GM12891 (cell line): ENCODE data around the gene CCDC88A. TPM values are rescaled to one million over a fixed set of nuclear protein-coding genes. Genes with fewer than 3 reads are reported as not detected.
A peak's percentile ranks its signal among the peaks of the same experiment; 100 is the strongest.
"Not testable (repeated sequence)": the region's sequence is repeated elsewhere in the genome, so short reads cannot be mapped to it uniquely, and the experiment has no call there.

Source experiments
- DNase-seq: peaks from one replicate; pipeline ENCODE4 v3.0.0; 2011; ENCODE audit warnings: low spot score; ENCODE audit not compliant: insufficient read length
- FAIRE-seq: peaks from 2 replicates; lab custom pipeline; 2011; peaks lifted over from hg19 to GRCh38; lab: Jason Lieb, UNC
- PAX5 ChIP-seq: IDR thresholded peaks from 2 replicates; pipeline ENCODE4 v1.6.1; 2011; ENCODE audit warnings: low read length, moderate library complexity, mild to moderate bottlenecking; ENCODE audit not compliant: insufficient read depth, severe bottlenecking
- POLR2A ChIP-seq: IDR thresholded peaks from 2 replicates; pipeline ENCODE4 v1.6.1; 2011; ENCODE audit warnings: low read depth, low read length, control low read depth
- POLR2AphosphoS5 ChIP-seq: IDR thresholded peaks from 2 replicates; pipeline ENCODE4 v1.6.1; 2011; ENCODE audit warnings: low read depth, low read length, control low read depth
- POU2F2 ChIP-seq: IDR thresholded peaks from 2 replicates; pipeline ENCODE4 v1.6.1; 2011; ENCODE audit warnings: low read depth, mild to moderate bottlenecking, control low read depth, low read length, moderate library complexity
- SPI1 ChIP-seq: IDR thresholded peaks from 2 replicates; pipeline ENCODE4 v1.6.1; 2011; ENCODE audit warnings: low read depth, low read length, control low read depth
- TAF1 ChIP-seq: IDR thresholded peaks from 2 replicates; pipeline ENCODE4 v1.6.1; 2011; ENCODE audit warnings: low read depth, low read length, control low read depth
- polyA plus RNA-seq: library from polyadenylated mRNA; unstranded; fragments of >200 nt; gene quantifications from one replicate; pipeline ENCODE4 v1.2.1, GENCODE V29; 2012; ENCODE audit warnings: low read depth, missing spikeins, inconsistent platforms; ENCODE audit not compliant: missing spikeins

The CCDC88A gene, protein sequence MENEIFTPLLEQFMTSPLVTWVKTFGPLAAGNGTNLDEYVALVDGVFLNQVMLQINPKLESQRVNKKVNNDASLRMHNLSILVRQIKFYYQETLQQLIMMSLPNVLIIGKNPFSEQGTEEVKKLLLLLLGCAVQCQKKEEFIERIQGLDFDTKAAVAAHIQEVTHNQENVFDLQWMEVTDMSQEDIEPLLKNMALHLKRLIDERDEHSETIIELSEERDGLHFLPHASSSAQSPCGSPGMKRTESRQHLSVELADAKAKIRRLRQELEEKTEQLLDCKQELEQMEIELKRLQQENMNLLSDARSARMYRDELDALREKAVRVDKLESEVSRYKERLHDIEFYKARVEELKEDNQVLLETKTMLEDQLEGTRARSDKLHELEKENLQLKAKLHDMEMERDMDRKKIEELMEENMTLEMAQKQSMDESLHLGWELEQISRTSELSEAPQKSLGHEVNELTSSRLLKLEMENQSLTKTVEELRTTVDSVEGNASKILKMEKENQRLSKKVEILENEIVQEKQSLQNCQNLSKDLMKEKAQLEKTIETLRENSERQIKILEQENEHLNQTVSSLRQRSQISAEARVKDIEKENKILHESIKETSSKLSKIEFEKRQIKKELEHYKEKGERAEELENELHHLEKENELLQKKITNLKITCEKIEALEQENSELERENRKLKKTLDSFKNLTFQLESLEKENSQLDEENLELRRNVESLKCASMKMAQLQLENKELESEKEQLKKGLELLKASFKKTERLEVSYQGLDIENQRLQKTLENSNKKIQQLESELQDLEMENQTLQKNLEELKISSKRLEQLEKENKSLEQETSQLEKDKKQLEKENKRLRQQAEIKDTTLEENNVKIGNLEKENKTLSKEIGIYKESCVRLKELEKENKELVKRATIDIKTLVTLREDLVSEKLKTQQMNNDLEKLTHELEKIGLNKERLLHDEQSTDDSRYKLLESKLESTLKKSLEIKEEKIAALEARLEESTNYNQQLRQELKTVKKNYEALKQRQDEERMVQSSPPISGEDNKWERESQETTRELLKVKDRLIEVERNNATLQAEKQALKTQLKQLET (N-terminal part only)
- polyA plus RNA-seq: 15.8 TPM

DNA sequence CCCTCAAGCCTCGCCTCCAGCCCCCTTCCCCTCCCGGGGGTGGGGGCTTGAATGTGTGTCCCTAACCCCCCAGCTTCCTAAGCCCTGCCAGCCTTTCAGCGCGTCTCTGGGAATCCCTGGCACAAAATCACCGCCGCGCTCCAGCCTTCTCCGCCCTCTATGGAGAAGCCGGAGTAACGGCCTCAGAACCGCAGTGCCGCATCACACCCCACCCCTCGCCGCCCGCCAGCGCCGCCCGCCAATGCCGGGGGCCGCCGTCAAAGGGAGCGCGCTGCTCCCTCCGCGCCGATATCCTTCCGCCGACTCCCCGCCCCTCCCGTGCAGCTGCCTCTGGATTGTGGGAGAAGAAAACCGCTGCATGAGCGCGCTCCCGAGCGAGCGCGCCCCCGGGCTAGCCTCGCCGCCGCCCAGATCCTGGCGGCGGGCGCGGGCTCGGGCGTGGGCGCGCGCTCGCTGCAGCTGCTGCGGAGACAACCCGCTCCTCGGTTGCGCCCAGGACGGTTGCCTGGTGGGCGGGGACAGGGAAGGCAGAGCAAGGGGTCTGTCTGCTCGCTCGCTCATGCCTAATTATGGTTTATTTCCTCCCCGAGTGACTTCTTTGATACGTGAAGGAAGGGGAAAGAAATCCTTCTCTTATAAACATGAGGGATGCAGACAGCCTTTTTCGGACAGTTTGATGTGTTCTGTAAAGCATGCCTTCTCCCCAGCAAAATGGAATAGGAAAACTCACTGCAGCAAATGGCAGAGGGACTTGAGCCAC is at the start of gene CCDC88A:
CCDC88A (minus strand) TSS at position 178 of the 760 bp plus-strand sequence. CDS start 777 bp downstream, outside the sequence.
- FAIRE-seq: peak; percentile 84

DNA sequence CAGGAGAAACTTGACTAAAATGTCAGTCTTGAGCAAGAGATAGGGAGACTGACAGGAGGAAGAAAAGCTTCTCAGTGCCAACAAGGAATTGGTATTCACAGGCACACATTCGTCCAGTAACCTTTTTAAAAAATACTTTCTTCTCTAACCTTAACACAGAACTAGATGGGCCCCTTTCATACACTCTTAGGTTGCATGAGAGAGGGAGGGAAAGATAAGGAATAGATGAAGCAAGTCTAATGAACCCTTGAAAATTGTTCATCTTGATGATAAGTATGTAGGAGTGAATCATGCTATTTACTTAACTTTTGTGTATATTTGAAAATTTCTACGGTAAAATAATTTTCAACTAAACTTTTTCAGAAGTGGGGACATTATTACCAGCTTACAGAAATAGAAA is 42.0 kb upstream of the CCDC88A start:
- FAIRE-seq (no peak), DNase-seq (no peak)
- no peak for TF ChIP-seq PAX5
- TF ChIP-seq SPI1: no peak
- TF ChIP-seq POLR2A: no peak
- TF ChIP-seq POU2F2: no peak
- TF ChIP-seq POLR2AphosphoS5: no peak
- no peak for TF ChIP-seq TAF1

More for the DNA sequence above, at the start of gene CCDC88A:
- TF ChIP-seq SPI1 (no peak), POLR2AphosphoS5 (peak; percentile 52; the same call in 1 of the 2 replicates), POU2F2 (no peak), PAX5 (peak; percentile 10), POLR2A (peak; percentile 52)
- peak; percentile 69 for DNase-seq

DNA sequence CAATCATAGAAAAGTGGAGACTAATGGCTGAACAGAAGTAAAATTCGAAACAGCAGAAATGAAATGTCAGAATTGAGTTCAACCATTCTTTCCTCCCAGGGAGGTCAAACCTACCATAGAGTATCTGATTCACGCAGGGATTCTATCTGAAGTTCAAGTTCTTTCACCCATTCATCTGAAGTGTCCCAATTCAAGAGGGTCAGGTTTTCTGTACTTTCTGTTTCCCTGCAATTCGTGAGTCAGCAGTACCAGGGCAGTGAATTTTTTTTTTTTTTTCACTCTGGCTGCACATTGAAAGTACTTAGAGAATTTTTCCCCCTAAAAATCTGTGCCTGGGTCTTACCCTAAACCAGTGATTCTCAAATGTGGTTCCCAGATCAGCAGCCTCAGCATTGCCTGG is 40.9 kb upstream of the CCDC88A start:
- no peak for TF ChIP-seq POLR2AphosphoS5
- no peak for TF ChIP-seq TAF1
- TF ChIP-seq POLR2A: no peak
- no peak for TF ChIP-seq POU2F2
- TF ChIP-seq PAX5: no peak
- no peak for TF ChIP-seq SPI1
- DNase-seq (no peak), FAIRE-seq (no peak)

DNA sequence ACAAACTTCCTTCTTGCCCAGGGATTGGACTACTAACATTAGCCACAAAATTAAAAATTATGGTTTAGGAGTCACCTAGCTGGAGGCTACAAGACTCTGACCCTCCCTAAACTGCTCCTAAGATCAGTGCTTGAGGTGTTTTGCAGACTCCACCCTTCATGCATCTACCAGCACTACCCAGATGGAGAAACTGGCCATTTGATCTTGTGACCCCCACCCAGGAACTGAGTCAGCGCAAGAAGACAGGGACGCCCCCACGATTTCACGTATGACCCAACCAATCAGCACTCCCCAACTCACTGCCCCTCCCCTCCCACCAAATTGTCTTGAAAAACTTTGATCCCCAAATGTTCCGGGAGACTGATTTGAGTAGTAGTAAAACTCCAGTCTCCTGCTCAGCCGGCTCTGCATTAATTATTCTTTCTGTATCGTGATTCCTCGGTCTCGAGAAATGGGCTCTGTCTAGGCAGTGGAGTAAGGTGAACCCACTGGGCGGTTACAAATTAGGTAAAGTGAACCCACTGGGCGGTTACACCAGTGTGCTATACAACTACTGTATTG is 40.1 kb upstream of the CCDC88A start:
- TF ChIP-seq POLR2A: no peak
- TF ChIP-seq TAF1: no peak
- no peak for TF ChIP-seq PAX5
- no peak for TF ChIP-seq POLR2AphosphoS5
- no peak for TF ChIP-seq POU2F2
- TF ChIP-seq SPI1: no peak
- no peak for DNase-seq
- no peak for FAIRE-seq

DNA sequence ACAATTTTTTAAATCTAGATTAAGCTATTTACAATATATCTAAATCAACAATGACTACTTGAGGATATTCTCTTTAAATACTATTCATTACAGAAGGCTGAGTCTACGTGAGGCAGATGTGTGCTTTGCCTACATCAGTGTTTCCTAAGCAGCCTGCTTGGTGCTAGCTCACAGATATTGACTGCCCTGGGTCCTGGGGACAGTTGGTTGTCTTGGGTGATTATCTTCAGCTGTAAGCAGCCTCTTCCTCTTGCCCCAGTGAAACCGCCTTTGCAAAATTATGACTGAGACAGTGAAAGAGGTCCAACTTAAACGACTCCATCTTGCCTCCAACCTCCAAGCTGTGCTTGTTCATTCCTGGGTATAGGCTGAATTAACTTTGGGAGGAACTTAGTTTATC is 39.6 kb upstream of the CCDC88A start:
- TF ChIP-seq POU2F2 (no peak), TAF1 (no peak), SPI1 (no peak), POLR2AphosphoS5 (no peak), POLR2A (no peak), PAX5 (no peak)
- FAIRE-seq: no peak

DNA sequence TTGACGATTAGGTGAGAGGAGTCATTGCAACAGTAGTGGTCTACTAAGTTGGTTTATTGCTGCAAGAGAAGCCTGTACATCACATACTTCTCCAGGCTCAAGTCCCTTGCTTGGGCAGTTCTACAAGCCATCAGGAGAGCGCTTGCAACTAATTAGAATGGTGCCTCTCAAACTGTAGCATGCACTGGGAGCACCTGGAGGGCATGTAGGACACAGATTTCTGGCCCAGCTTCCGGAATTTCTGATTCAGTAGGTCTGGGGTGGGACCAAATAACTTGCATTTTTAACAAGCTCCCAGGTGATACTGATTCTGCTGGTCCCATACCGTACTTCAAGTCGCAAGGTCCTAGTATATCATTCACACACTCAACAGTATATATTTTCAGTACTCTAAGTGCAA is 34.5 kb upstream of the CCDC88A start:
- no peak for FAIRE-seq
- TF ChIP-seq PAX5 (no peak), TAF1 (no peak), POLR2A (no peak), POLR2AphosphoS5 (no peak), SPI1 (no peak), POU2F2 (no peak)
- DNase-seq: no peak

More for the DNA sequence above, 39.6 kb upstream of the CCDC88A start:
- no peak for DNase-seq

DNA sequence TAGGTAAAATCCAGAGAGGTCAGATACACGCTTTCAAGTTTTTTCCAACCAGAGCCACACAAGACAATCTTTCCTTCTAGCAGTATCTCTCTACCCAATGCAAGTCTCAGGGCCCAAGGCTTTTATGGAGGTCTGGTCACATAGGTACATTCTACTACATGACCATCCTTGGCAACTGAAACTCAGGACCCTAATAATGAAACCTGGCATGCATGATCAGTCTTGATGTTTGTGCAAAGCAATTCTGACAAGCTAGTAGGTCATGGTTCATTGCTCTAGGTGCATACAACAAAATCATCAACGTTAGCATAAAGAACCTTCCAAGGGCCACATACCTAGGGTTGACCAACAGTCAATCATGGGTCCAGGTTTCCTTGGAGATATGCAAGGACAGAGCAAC is 33.2 kb upstream of the CCDC88A start:
- peak; percentile 48 for FAIRE-seq
- TF ChIP-seq TAF1 (no peak), PAX5 (peak; percentile 82)
- DNase-seq: no peak

DNA sequence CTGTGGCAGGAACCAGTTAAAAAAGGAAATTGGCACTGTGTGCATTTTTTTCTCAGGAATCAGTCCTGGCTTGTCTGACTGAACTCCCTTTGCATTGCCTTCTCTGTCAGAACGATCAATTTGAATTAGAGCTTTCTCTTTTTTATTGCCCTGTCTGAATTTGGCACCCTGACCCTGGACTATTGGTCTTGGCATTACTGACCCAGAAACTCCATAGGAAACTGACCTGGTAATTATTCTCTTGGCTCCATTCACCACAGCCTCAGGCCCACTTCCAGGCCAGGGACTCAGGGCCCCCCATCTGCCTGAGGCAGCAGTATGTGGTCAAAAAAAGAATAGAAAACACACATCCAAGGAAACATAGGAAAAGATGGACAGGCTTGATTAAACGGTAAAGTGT is 32.0 kb upstream of the CCDC88A start:
- DNase-seq: no peak
- no peak for TF ChIP-seq POU2F2
- TF ChIP-seq POLR2AphosphoS5: no peak
- TF ChIP-seq TAF1: no peak
- TF ChIP-seq POLR2A: no peak
- no peak for TF ChIP-seq SPI1
- no peak for TF ChIP-seq PAX5
- FAIRE-seq: no peak

DNA sequence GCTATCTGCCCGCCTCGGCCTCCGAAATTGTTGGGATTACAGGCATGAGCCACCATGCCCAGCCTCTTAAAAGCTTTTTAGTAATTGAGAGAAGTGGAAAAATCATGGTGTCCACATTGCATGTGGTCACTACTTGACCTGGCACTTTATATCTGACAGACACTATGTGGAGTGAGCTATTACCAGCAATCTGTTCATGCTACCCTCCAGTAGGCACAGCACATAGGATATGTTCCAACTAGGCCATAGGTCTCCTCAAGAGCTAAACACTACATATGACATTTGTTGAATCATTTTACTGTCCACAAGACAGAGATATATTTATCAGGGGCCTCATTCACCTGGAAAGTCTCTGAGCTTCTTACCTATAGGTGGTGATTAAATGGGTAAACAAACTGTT is 30.4 kb upstream of the CCDC88A start:
- not testable (repeated sequence) for FAIRE-seq, DNase-seq

DNA sequence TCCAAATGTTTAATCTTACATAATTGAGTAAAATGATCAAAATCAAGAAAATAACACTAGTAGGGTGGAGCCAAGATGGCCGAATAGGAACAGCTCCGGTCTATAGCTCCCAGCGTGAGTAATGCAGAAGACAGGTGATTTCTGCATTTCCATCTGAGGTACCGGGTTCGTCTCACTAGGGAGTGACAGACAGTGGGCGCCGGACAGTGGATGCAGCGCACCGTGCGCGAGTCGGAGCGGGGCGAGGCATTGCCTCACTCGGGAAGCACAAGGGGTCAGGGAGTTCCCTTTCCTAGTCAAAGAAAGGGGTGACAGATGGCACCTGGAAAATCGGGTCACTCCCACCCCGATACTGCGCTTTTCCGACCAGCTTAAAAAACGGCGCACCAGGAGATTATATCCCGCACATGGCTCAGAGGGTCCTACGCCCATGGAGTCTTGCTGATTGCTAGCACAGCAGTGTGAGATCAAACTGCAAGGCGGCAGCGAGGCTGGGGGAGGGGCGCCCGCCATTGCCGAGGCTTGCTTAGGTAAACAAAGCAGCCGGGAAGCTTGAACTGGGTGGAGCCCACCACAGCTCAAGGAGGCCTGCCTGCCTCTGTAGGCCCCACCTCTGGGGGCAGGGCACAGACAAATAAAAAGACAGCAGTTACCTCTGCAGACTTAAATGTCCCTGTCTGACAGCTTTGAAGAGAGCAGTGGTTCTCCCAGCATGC is 22.5 kb upstream of the CCDC88A start:
- DNase-seq, FAIRE-seq: not testable (repeated sequence)
